Psoas muscle (tissue), 8 donors: ENCODE measurements around the gene STIMATE. TPM values are rescaled to one million over a fixed set of nuclear protein-coding genes. Genes with fewer than 3 reads are reported as not detected.

Experiments used
- ATAC-seq, 4 donors: fragments of 200-7000 bp; cut with Tn5 transposase; one replicate each; pipeline ENCODE4 v1.9.1; 2020; ENCODE audit warnings: moderate library complexity in 3 of 4, mild to moderate bottlenecking in 2 of 4
- DNase-seq, 2 donors: peaks; one replicate each; pipeline ENCODE4 v3.0.0-alpha.2; 2020
- H3K27ac ChIP-seq: fragments of 200-600 bp; one replicate; pipeline ENCODE4 v1.8.0; 2022
- H3K27me3 ChIP-seq, 3 donors: fragments of 200-600 bp in 1 of 3; one replicate each; pipeline versions ENCODE4 v1.6.1 to v1.8.0; 2013 to 2022; ENCODE audit warnings: low read length in 2 of 3, mild to moderate bottlenecking in 2 of 3, moderate library complexity in 1 of 3; ENCODE audit not compliant: insufficient read depth in 3 of 3
- H3K36me3 ChIP-seq, 2 donors: fragments of 200-600 bp in 1 of 2; one replicate each; pipeline versions ENCODE4 v1.6.1 to v1.8.0; 2013 to 2022; ENCODE audit warnings: low read depth in 1 of 2, mild to moderate bottlenecking in 1 of 2, moderate library complexity in 1 of 2; ENCODE audit not compliant: insufficient read depth in 1 of 2
- H3K4me1 ChIP-seq: fragments of 200-600 bp; one replicate; pipeline ENCODE4 v1.8.0; 2022
- H3K4me3 ChIP-seq: fragments of 200-600 bp; one replicate; pipeline ENCODE4 v1.8.0; 2022; ENCODE audit warnings: mild to moderate bottlenecking
- H3K9me3 ChIP-seq: fragments of 200-600 bp; one replicate; pipeline ENCODE4 v1.8.0; 2022
- WGBS, 3 donors: extraction: QIAGEN DNeasy Blood & Tissue Kit; methylation state at CpG; one replicate each; pipeline versions ENCODE4 v1.1.6 to v1.1.7; 2013; 5-methylcytosine and 5-hydroxymethylcytosine counted together
- intact Hi-C, 2 donors: fragments of 100-400 bp; cut with DNase I; formaldehyde crosslinking; loops; one replicate each; pipeline versions ENCODE4 v1.11.0 to v1.14.2; 2022
- polyA plus RNA-seq, 3 donors: library from polyadenylated mRNA; stranded (reverse); fragments of 200-250 nt; gene quantifications; one replicate each; pipeline ENCODE4 v1.2.3, GENCODE V29; 2013
- total RNA-seq, 4 donors: library from RNA; stranded (reverse); fragmentation: NEBNext Ultra II Directional in 2 of 4; extraction: Animal tissue kit (Norgen Biotek cat#: 25700) in 2 of 4; gene quantifications; one replicate each; pipeline versions ENCODE4 v1.2.1 to v1.2.4, GENCODE V29; 2021 to 2023
- TF ChIP-seq, protein P1 (sequence below): fragments of 200-600 bp; IDR thresholded peaks from one replicate; pipeline ENCODE4 v1.8.0; 2022; ENCODE audit warnings: antibody characterized with exemption
- donor health status: healthy with polysubstance abuse.
- donor health status: DM: no; HTN: no; CAD: no; lungs with moderate emphysema.
- donor health status: Bipolar disorder and iron deficiency.
- donor health status: healthy.
- donor health status: DM: yes; HTN: yes; CAD: no.
- donor health status: DM: no; HTN: no; CAD: no.
- donor health status: DM: no; HTN: no; CAD: no.
- donor health status: DM: yes; HTN: yes; CAD: no.

The STIMATE gene
- total and polyA plus RNA-seq, 7 donors = 3.5 to 22.3 (median 10.2) TPM

- Histone ChIP-seq H3K36me3 (peaks cover 2 to 94% of the 10 kb centered on the region in 2 donors), H3K9me3 (no peaks in the 10 kb centered on the region), H3K27ac (no peak overlapping the region), H3K4me1 (no peaks in the 10 kb centered on the region), H3K27me3 (no peaks in the 10 kb centered on the region), H3K4me3 (no peak overlapping the region)
- TF ChIP-seq, protein P1, sequence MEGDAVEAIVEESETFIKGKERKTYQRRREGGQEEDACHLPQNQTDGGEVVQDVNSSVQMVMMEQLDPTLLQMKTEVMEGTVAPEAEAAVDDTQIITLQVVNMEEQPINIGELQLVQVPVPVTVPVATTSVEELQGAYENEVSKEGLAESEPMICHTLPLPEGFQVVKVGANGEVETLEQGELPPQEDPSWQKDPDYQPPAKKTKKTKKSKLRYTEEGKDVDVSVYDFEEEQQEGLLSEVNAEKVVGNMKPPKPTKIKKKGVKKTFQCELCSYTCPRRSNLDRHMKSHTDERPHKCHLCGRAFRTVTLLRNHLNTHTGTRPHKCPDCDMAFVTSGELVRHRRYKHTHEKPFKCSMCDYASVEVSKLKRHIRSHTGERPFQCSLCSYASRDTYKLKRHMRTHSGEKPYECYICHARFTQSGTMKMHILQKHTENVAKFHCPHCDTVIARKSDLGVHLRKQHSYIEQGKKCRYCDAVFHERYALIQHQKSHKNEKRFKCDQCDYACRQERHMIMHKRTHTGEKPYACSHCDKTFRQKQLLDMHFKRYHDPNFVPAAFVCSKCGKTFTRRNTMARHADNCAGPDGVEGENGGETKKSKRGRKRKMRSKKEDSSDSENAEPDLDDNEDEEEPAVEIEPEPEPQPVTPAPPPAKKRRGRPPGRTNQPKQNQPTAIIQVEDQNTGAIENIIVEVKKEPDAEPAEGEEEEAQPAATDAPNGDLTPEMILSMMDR = no peak
- no peak for ATAC-seq
- no peak for DNase-seq
- intact Hi-C loops = loop anchor here in 1 of 2 donors (10.0 kb wide), 1 partner anchor 179 kb away; no protein-coding TSS in a partner anchor
- WGBS, 3 donors = 80 to 92% (median 87%) methylated on average over 2 of the region's 2 CpGs
Observed at GRCh38 chr3:52923963-52924362, 26.6 kb upstream of the STIMATE start.

DNA sequence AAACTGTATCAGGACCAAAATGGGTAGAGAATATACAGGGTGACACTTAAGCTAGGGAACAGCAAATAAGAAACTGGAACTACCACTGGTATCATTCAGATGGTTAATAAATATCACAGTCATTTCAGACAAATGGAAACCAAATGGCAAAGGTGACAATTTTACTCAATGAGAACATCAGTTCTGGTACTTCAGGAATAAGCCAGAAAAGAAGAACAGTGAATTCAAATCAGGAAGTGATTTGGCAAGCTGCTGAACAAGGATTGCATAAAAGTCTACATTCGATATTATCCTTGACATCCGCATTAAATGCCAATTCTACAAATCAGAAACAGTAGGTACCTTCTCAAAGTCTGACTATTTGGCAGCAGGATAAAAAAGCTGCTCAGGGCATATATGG, 23.5 kb upstream of the STIMATE start:
- intact Hi-C loops = loop anchor here in 1 of 2 donors (10.0 kb wide), 1 partner anchor 176 kb away; no protein-coding TSS in a partner anchor
- DNase-seq (no peak), ATAC-seq (no peak)
- no peaks in the 10 kb centered on the region for H3K27me3 ChIP-seq
- peaks cover 0 to 99% of the 10 kb centered on the region in 2 donors for H3K36me3 ChIP-seq
- 86 to 92% (median 91%) methylated on average over 2 of the region's 2 CpGs for WGBS, 3 donors
- H3K27ac ChIP-seq = no peak overlapping the region
- no peaks in the 10 kb centered on the region for H3K9me3 ChIP-seq
- no peaks in the 10 kb centered on the region for H3K4me1 ChIP-seq
- TF ChIP-seq, protein P1 = no peak
- no peak overlapping the region for H3K4me3 ChIP-seq

GRCh38 chr3:52917044-52917443, 19.7 kb upstream of the STIMATE start:
- Histone ChIP-seq H3K36me3 (peaks cover 0 to 95% of the 10 kb centered on the region in 2 donors), H3K4me1 (no peaks in the 10 kb centered on the region), H3K27ac (no peak overlapping the region), H3K9me3 (no peaks in the 10 kb centered on the region), H3K27me3 (no peaks in the 10 kb centered on the region), H3K4me3 (no peak overlapping the region)
- DNase-seq = no peak
- intact Hi-C loops = no loop called here
- ATAC-seq = no peak
- TF ChIP-seq, protein P1 = no peak
- WGBS, 3 donors = 83 to 94% (median 90%) methylated on average over 3 of the region's 3 CpGs

GRCh38 chr3:52915294-52915693, 17.9 kb upstream of the STIMATE start:
- H3K4me3 ChIP-seq = no peak overlapping the region
- no peak for ATAC-seq
- H3K36me3 ChIP-seq = peaks cover 0 to 90% of the 10 kb centered on the region in 2 donors
- no peak for DNase-seq
- 92 to 96% (median 92%) methylated on average over 6 of the region's 6 CpGs for WGBS, 3 donors
- intact Hi-C loops = no loop called here
- H3K4me1 ChIP-seq = no peaks in the 10 kb centered on the region
- TF ChIP-seq, protein P1 = no peak
- no peaks in the 10 kb centered on the region for H3K27me3 ChIP-seq
- no peaks in the 10 kb centered on the region for H3K9me3 ChIP-seq
- no peak overlapping the region for H3K27ac ChIP-seq
